Measurements from ENCODE around the gene ABCA10.
"Not testable (repeated sequence)": the region's sequence is repeated elsewhere in the genome, so short reads cannot be mapped to it uniquely, and the experiment has no call there.

The ABCA10 gene

GRCh38 chr17:69228576-69228975, at the start of gene ABCA10:
Gene ABCA10, minus strand, starts transcription at chr17:69228824. Its CDS starts 3,466 bp downstream, at chr17:69225358.
- DNase-seq (ENCODE audit: low spot score), result no peak
- CTCF ChIA-PET, result no interaction called here
- POLR2A ChIA-PET (ENCODE audit: low non-redundant PET), result no interaction called here
- no peak for TF ChIP-seq CTCF (conservative IDR thresholded peaks at IDR 0.05; ENCODE audit: low read depth)
- H3K27ac ChIP-seq, result no peak within 1 kb of the TSS

- CTCF ChIA-PET; DNase-seq (ENCODE audit: low spot score); H3K27ac ChIP-seq; POLR2A ChIA-PET (ENCODE audit: low non-redundant PET): not testable (repeated sequence)
Measured at GRCh38 chr17:69276279-69276678, 47.7 kb upstream of the ABCA10 start.

GRCh38 chr17:69275751-69276150, 47.1 kb upstream of the ABCA10 start:
- ChIA-PET POLR2A (ENCODE audit: low non-redundant PET) (no interaction called here), CTCF (no interaction called here)
- no peak overlapping the region for H3K27ac ChIP-seq
- TF ChIP-seq CTCF (conservative IDR thresholded peaks at IDR 0.05; ENCODE audit: low read depth), result no peak
- no peak for DNase-seq (ENCODE audit: low spot score)

- DNase-seq (ENCODE audit: low spot score), result no peak
- H3K27ac ChIP-seq, result no peak overlapping the region
- ChIA-PET CTCF (no interaction called here), POLR2A (ENCODE audit: low non-redundant PET) (no interaction called here)
- no peak for TF ChIP-seq CTCF (conservative IDR thresholded peaks at IDR 0.05; ENCODE audit: low read depth)
Measured at GRCh38 chr17:69271023-69271422, 42.4 kb upstream of the ABCA10 start.

- ChIA-PET POLR2A (ENCODE audit: low non-redundant PET) (no interaction called here), CTCF (interaction anchor here (0.7 kb wide), 1 partner anchor 19 kb away, joined by 4 read pairs; no protein-coding TSS in a partner anchor)
- H3K27ac ChIP-seq, result no peak overlapping the region
- DNase-seq (ENCODE audit: low spot score), result peak; percentile 33
- no peak for TF ChIP-seq CTCF (conservative IDR thresholded peaks at IDR 0.05; ENCODE audit: low read depth)
Measured at GRCh38 chr17:69269131-69269998, 40.7 kb upstream of the ABCA10 start.

GRCh38 chr17:69268543-69269014, 40.0 kb upstream of the ABCA10 start:
- ChIA-PET CTCF (interaction anchor here (0.7 kb wide), 1 partner anchor 18 kb away, joined by 4 read pairs; no protein-coding TSS in a partner anchor), POLR2A (ENCODE audit: low non-redundant PET) (no interaction called here)
- DNase-seq (ENCODE audit: low spot score), result no peak

More at GRCh38 chr17:69268543-69269014, 40.0 kb upstream of the ABCA10 start:
- no peak for TF ChIP-seq CTCF (conservative IDR thresholded peaks at IDR 0.05; ENCODE audit: low read depth)
- no peak overlapping the region for H3K27ac ChIP-seq

Measured in RWPE1 (cell line).